HFFc6 (cell line): Measurements from ENCODE around the gene LPAR6. TPM values are rescaled to one million over a fixed set of nuclear protein-coding genes. Genes with fewer than 3 reads are reported as not detected.

Source experiments
- DNase-seq: peaks from one replicate; pipeline ENCODE4 v3.0.0-alpha.2; 2018
- H3K27ac Mint-ChIP-seq: 2 replicates; pipeline ENCODE4 v1.8.0; 2020; ENCODE audit warnings: mild to moderate bottlenecking, mixed read lengths
- H3K27me3 Mint-ChIP-seq: 2 replicates; pipeline ENCODE4 v1.8.0; 2021; ENCODE audit warnings: mild to moderate bottlenecking, moderate library complexity, mixed read lengths; ENCODE audit not compliant: insufficient read depth
- H3K36me3 Mint-ChIP-seq: 2 replicates; pipeline ENCODE4 v1.8.0; 2021; ENCODE audit warnings: low read depth, mixed read lengths
- H3K4me1 Mint-ChIP-seq: 2 replicates; pipeline ENCODE4 v1.8.0; 2020; ENCODE audit warnings: low read depth, mixed read lengths
- H3K4me3 Mint-ChIP-seq: 2 replicates; pipeline ENCODE4 v1.8.0; 2020; ENCODE audit warnings: mild to moderate bottlenecking, moderate library complexity, mixed read lengths
- H3K9me3 Mint-ChIP-seq: 2 replicates; pipeline ENCODE4 v1.8.0; 2020; ENCODE audit warnings: mild to moderate bottlenecking, mixed read lengths
- total RNA-seq, 6 experiments: library from RNA; stranded (reverse); fragmentation: NEBNext Ultra II Directional; extraction: Animal tissue kit (Norgen Biotek cat#: 25700); gene quantifications; 2 replicates in 1 of 6; 3 replicates in 5 of 6; pipeline ENCODE4 v1.2.3, GENCODE V29; 2021
- TF ChIP-seq, protein P1 (sequence below): fragments of 200-600 bp; sonication (generic); IDR thresholded peaks from 2 replicates; pipeline ENCODE4 v1.5.0; 2021; ENCODE audit warnings: antibody characterized with exemption, mild to moderate bottlenecking

The LPAR6 gene
- total RNA-seq, 6 experiments from 2014 or later, result 4.8 to 6.7 (median 5.7) TPM

DNA sequence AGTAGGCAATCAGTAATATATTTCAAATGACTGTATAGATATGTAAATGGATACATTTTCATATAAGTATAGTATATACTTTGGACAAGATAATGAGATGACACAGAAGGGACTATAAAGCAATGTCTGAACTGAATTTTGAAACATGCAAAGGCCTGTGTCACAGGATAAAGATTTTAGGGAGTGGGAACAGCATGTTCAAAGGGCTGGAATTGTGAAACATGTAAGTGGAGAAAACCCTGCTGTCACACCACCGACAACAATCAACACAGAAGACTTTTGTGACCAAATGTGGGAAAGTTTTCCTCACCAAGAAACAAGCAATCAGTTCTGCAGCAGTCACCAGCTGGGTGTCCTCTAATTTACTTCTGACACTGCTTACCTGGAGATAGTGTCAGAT is 42.9 kb downstream of the LPAR6 start:
- H3K9me3 Mint-ChIP-seq, result no peaks in the 10 kb centered on the region
- TF ChIP-seq, protein P1, sequence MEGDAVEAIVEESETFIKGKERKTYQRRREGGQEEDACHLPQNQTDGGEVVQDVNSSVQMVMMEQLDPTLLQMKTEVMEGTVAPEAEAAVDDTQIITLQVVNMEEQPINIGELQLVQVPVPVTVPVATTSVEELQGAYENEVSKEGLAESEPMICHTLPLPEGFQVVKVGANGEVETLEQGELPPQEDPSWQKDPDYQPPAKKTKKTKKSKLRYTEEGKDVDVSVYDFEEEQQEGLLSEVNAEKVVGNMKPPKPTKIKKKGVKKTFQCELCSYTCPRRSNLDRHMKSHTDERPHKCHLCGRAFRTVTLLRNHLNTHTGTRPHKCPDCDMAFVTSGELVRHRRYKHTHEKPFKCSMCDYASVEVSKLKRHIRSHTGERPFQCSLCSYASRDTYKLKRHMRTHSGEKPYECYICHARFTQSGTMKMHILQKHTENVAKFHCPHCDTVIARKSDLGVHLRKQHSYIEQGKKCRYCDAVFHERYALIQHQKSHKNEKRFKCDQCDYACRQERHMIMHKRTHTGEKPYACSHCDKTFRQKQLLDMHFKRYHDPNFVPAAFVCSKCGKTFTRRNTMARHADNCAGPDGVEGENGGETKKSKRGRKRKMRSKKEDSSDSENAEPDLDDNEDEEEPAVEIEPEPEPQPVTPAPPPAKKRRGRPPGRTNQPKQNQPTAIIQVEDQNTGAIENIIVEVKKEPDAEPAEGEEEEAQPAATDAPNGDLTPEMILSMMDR, result no peak
- H3K4me1 Mint-ChIP-seq, result no peaks in the 10 kb centered on the region
- H3K27me3 Mint-ChIP-seq, result peaks cover 2% of the 10 kb centered on the region; the same call in 1 of the 2 replicates
- H3K4me3 Mint-ChIP-seq, result no peak overlapping the region
- no peak overlapping the region for H3K27ac Mint-ChIP-seq
- no peak for DNase-seq
- H3K36me3 Mint-ChIP-seq, result peaks cover 27% of the 10 kb centered on the region

Other genes with a start within 250 kb of the LPAR6 start
- 100 to 1,000 TPM; 161 to 258 (median 191) TPM for gene ITM2B, start 179.9 kb downstream of the LPAR6 start, total RNA-seq
- 10 to 100 TPM; 39.2 to 50.4 (median 43.0) TPM for gene RB1, start 109.4 kb downstream of the LPAR6 start, total RNA-seq
- 1 to 10 TPM; 6.6 to 9.3 (median 7.5) TPM for gene RCBTB2, start 120.0 kb upstream of the LPAR6 start, total RNA-seq
- gene CYSLTR2, start 240.8 kb upstream of the LPAR6 start, total RNA-seq, result not detected